ENCODE measurements around the gene PPP1R13B. TPM values are rescaled to one million over a fixed set of nuclear protein-coding genes. Genes with fewer than 3 reads are reported as not detected.
"Not testable (repeated sequence)": the region's sequence is repeated elsewhere in the genome, so short reads cannot be mapped to it uniquely, and the experiment has no call there.

Gene PPP1R13B
- total RNA-seq, 1 donor from 2014 or later, result 15.8 TPM

GRCh38 chr14:103832046-103832445 is 15.3 kb downstream of the PPP1R13B start:
- DNase-seq, result no peak

GRCh38 chr14:103830511-103831270 is 16.7 kb downstream of the PPP1R13B start:
- no peak for DNase-seq

- no peak for DNase-seq
Measured at GRCh38 chr14:103828315-103828967, 18.9 kb downstream of the PPP1R13B start.

- no peak for DNase-seq
Measured at GRCh38 chr14:103825101-103825500, 22.3 kb downstream of the PPP1R13B start.

- DNase-seq, result no peak
Measured at GRCh38 chr14:103820908-103821307, 26.5 kb downstream of the PPP1R13B start.

GRCh38 chr14:103820382-103820781 is 27.0 kb downstream of the PPP1R13B start:
- no peak for DNase-seq

GRCh38 chr14:103819503-103820307 is 27.7 kb downstream of the PPP1R13B start:
- no peak for DNase-seq

GRCh38 chr14:103818870-103819269 is 28.5 kb downstream of the PPP1R13B start:
- DNase-seq, result no peak

GRCh38 chr14:103818422-103818821 is 29.0 kb downstream of the PPP1R13B start:
- DNase-seq, result no peak

- no peak for DNase-seq
Measured at GRCh38 chr14:103817595-103817994, 29.8 kb downstream of the PPP1R13B start.

GRCh38 chr14:103816991-103817390 is 30.4 kb downstream of the PPP1R13B start:
- no peak for DNase-seq

GRCh38 chr14:103815253-103815652 is 32.1 kb downstream of the PPP1R13B start:
- no peak for DNase-seq

GRCh38 chr14:103811189-103811588 is 36.2 kb downstream of the PPP1R13B start:
- no peak for DNase-seq

- DNase-seq, result no peak
Measured at GRCh38 chr14:103808403-103809001, 38.9 kb downstream of the PPP1R13B start.

GRCh38 chr14:103806805-103807204 is 40.6 kb downstream of the PPP1R13B start:
- DNase-seq, result no peak

GRCh38 chr14:103805708-103806107 is 41.7 kb downstream of the PPP1R13B start:
- no peak for DNase-seq

- no peak for DNase-seq
Measured at GRCh38 chr14:103803661-103804060, 43.7 kb downstream of the PPP1R13B start.

GRCh38 chr14:103802356-103802755 is 45.0 kb downstream of the PPP1R13B start:
- DNase-seq, result no peak

GRCh38 chr14:103801459-103801858 is 45.9 kb downstream of the PPP1R13B start:
- no peak for DNase-seq

- DNase-seq, result not testable (repeated sequence)
Measured at GRCh38 chr14:103793192-103793591, 54.2 kb downstream of the PPP1R13B start.

GRCh38 chr14:103788086-103788485 is 59.3 kb downstream of the PPP1R13B start:
- no peak for DNase-seq

GRCh38 chr14:103782376-103782775 is 65.0 kb downstream of the PPP1R13B start:
- DNase-seq, result no peak

- DNase-seq, result not testable (repeated sequence)
Measured at GRCh38 chr14:103776319-103776718, 71.1 kb downstream of the PPP1R13B start.

Data from occipital lobe (tissue), 2 donors.